Esophagus muscularis mucosa (tissue), 3 donors: ENCODE data around the gene ADCY7.

Experiments used
- EP300 ChIP-seq: sonication (generic); formaldehyde crosslinking; IDR thresholded peaks from one replicate; pipeline ENCODE4 v1.6.1; 2017; ENCODE audit warnings: antibody characterized with exemption
- TF ChIP-seq, protein P1 (sequence below), 3 experiments: fragments of 200-600 bp in 2 of 3; fragments of 450-650 bp in 1 of 3; sonication (generic) in 2 of 3; IDR thresholded peaks; one replicate each; pipeline ENCODE4 v1.5.1; 2017 to 2019; ENCODE audit warnings: antibody characterized with exemption in 3 of 3, mild to moderate bottlenecking in 2 of 3, moderate library complexity in 1 of 3

- TF ChIP-seq, protein P1, sequence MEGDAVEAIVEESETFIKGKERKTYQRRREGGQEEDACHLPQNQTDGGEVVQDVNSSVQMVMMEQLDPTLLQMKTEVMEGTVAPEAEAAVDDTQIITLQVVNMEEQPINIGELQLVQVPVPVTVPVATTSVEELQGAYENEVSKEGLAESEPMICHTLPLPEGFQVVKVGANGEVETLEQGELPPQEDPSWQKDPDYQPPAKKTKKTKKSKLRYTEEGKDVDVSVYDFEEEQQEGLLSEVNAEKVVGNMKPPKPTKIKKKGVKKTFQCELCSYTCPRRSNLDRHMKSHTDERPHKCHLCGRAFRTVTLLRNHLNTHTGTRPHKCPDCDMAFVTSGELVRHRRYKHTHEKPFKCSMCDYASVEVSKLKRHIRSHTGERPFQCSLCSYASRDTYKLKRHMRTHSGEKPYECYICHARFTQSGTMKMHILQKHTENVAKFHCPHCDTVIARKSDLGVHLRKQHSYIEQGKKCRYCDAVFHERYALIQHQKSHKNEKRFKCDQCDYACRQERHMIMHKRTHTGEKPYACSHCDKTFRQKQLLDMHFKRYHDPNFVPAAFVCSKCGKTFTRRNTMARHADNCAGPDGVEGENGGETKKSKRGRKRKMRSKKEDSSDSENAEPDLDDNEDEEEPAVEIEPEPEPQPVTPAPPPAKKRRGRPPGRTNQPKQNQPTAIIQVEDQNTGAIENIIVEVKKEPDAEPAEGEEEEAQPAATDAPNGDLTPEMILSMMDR (IDR thresholded peaks at IDR 0.05), result no peak
- TF ChIP-seq EP300, result no peak
Observed at GRCh38 chr16:50244504-50245416, 21.6 kb upstream of the ADCY7 start.
